Measurements from ENCODE around the gene CYB5RL.
"Not testable (repeated sequence)": the region's sequence is repeated elsewhere in the genome, so short reads cannot be mapped to it uniquely, and the experiment has no call there.

The CYB5RL gene

GRCh38 chr1:54225378-54225777, 25.5 kb upstream of the CYB5RL start:
- DNase-seq: no peak

GRCh38 chr1:54224233-54224632, 24.4 kb upstream of the CYB5RL start:
- DNase-seq: no peak

GRCh38 chr1:54223441-54224202, 23.8 kb upstream of the CYB5RL start:
- no peak for DNase-seq

- no peak for DNase-seq
These were observed 22.9 kb upstream of the CYB5RL start for GRCh38 chr1:54222711-54223110.

GRCh38 chr1:54221867-54222484, 22.1 kb upstream of the CYB5RL start:
- no peak for DNase-seq

GRCh38 chr1:54221113-54221834, 21.4 kb upstream of the CYB5RL start:
- DNase-seq: no peak

GRCh38 chr1:54220004-54220811, 20.4 kb upstream of the CYB5RL start:
- no peak for DNase-seq

GRCh38 chr1:54219688-54220003, 19.8 kb upstream of the CYB5RL start:
- DNase-seq: no peak

- no peak for DNase-seq
These were observed 19.3 kb upstream of the CYB5RL start for GRCh38 chr1:54218883-54219687.

- DNase-seq: no peak
These were observed 15.7 kb upstream of the CYB5RL start for GRCh38 chr1:54215523-54215922.

- no peak for DNase-seq
These were observed 13.0 kb upstream of the CYB5RL start for GRCh38 chr1:54212872-54213271.

GRCh38 chr1:54207896-54208295, 8.1 kb upstream of the CYB5RL start:
- not testable (repeated sequence) for DNase-seq

GRCh38 chr1:54207287-54207686, 7.5 kb upstream of the CYB5RL start:
- no peak for DNase-seq

GRCh38 chr1:54204199-54204598, 4.4 kb upstream of the CYB5RL start:
- no peak for DNase-seq

- no peak for DNase-seq
These were observed 728 bp upstream of the CYB5RL start for GRCh38 chr1:54200519-54200997.

- DNase-seq: no peak
These were observed 572 bp downstream of the CYB5RL start for GRCh38 chr1:54199151-54199764.

- DNase-seq: no peak
These were observed 6.4 kb downstream of the CYB5RL start for GRCh38 chr1:54193453-54193852.

- DNase-seq: no peak
These were observed 8.3 kb downstream of the CYB5RL start for GRCh38 chr1:54191525-54191924.

- DNase-seq: no peak
These were observed 9.3 kb downstream of the CYB5RL start for GRCh38 chr1:54190526-54190925.

GRCh38 chr1:54188291-54188690, 11.5 kb downstream of the CYB5RL start:
- DNase-seq: no peak

GRCh38 chr1:54186056-54186455, 13.8 kb downstream of the CYB5RL start:
- DNase-seq: no peak
